ENCODE data around the gene SPPL2A. TPM values are rescaled to one million over a fixed set of nuclear protein-coding genes. Genes with fewer than 3 reads are reported as not detected.

Gene SPPL2A
- total RNA-seq, 2 experiments from 2014 or later, result 72.3 to 74.1 TPM

- Mint-ChIP-seq H3K36me3 (no peaks in the 10 kb centered on the region), H3K9me3 (no peaks in the 10 kb centered on the region), H3K4me3 (no peak overlapping the region), H3K27ac (no peak overlapping the region), H3K4me1 (peaks cover 2% of the 10 kb centered on the region), H3K27me3 (peaks cover 4% of the 10 kb centered on the region)
- POLR2A ChIA-PET, result interaction anchor here (0.6 kb wide), 1 partner anchor 71 kb away, joined by 3 read pairs; no protein-coding TSS in a partner anchor
- ATAC-seq (ENCODE audit: low read depth) (no peak), DNase-seq (no peak)
Observed at GRCh38 chr15:50790778-50791453, 25.4 kb upstream of the SPPL2A start.

DNA sequence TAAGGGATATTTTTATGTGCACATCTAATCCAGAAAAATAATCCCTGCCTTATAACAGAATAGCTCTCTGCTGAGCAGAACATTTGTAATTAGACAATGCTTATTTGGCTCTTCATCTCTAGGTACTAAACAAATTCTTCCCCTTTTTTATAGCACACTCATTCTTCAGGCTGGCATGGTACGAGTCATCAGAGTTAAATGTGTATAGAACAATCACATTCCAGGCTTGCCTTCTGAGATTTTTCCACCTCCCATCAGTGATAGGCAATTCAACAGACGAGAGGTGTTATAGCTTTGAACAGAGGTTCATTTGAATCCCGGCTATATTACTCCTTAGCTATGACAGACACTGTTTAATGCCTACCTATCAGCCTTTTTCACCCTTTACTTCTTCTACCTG, 21.4 kb upstream of the SPPL2A start:
- H3K4me1 Mint-ChIP-seq, result no peaks in the 10 kb centered on the region
- H3K9me3 Mint-ChIP-seq, result no peaks in the 10 kb centered on the region
- no peaks in the 10 kb centered on the region for H3K36me3 Mint-ChIP-seq
- DNase-seq (no peak), ATAC-seq (ENCODE audit: low read depth) (no peak)
- H3K27ac Mint-ChIP-seq, result no peak overlapping the region
- no peak overlapping the region for H3K4me3 Mint-ChIP-seq
- H3K27me3 Mint-ChIP-seq, result peaks cover 13% of the 10 kb centered on the region
- POLR2A ChIA-PET, result no interaction called here

GRCh38 chr15:50786438-50786837, 20.9 kb upstream of the SPPL2A start:
- H3K4me3 Mint-ChIP-seq, result no peak overlapping the region
- H3K4me1 Mint-ChIP-seq, result no peaks in the 10 kb centered on the region
- no peak overlapping the region for H3K27ac Mint-ChIP-seq
- ATAC-seq (ENCODE audit: low read depth), result no peak
- H3K9me3 Mint-ChIP-seq, result no peaks in the 10 kb centered on the region
- H3K27me3 Mint-ChIP-seq, result peaks cover 13% of the 10 kb centered on the region
- POLR2A ChIA-PET, result no interaction called here
- no peak for DNase-seq
- no peaks in the 10 kb centered on the region for H3K36me3 Mint-ChIP-seq

GRCh38 chr15:50783895-50784294, 18.4 kb upstream of the SPPL2A start:
- no peak for DNase-seq
- Mint-ChIP-seq H3K4me3 (no peak overlapping the region), H3K27ac (no peak overlapping the region), H3K27me3 (peaks cover 13% of the 10 kb centered on the region), H3K9me3 (no peaks in the 10 kb centered on the region), H3K36me3 (no peaks in the 10 kb centered on the region), H3K4me1 (no peaks in the 10 kb centered on the region)
- ATAC-seq (ENCODE audit: low read depth), result no peak
- POLR2A ChIA-PET, result no interaction called here

- peaks cover 13% of the 10 kb centered on the region for H3K27me3 Mint-ChIP-seq
- no peaks in the 10 kb centered on the region for H3K36me3 Mint-ChIP-seq
- ATAC-seq (ENCODE audit: low read depth), result no peak
- POLR2A ChIA-PET, result interaction anchor here (0.8 kb wide), 1 partner anchor 11 kb away, joined by 3 read pairs; no protein-coding TSS in a partner anchor
- no peaks in the 10 kb centered on the region for H3K9me3 Mint-ChIP-seq
- no peak overlapping the region for H3K4me3 Mint-ChIP-seq
- H3K27ac Mint-ChIP-seq, result no peak overlapping the region
- no peak for DNase-seq
- H3K4me1 Mint-ChIP-seq, result no peaks in the 10 kb centered on the region
Observed at GRCh38 chr15:50783411-50783810, 17.9 kb upstream of the SPPL2A start.

DNA sequence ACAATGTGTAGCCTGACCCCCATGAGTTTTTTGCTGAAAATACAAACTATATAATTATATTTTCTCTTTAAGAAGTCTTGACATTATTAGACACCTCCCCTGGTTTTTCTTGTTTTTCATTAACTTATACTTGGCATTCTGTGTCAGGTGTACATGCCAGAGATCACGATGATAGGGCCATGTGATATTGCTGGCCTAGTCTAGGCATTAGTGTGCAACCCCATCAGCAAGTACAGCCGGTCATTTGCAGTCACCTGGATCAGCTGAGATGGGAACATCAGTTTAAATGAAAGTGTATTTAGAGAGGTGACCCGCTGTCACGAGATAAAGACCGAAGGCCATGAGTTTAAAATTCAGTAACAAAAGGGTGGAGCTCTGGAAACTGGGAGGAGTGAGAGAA, 12.6 kb upstream of the SPPL2A start:
- H3K36me3 Mint-ChIP-seq, result no peaks in the 10 kb centered on the region
- H3K27me3 Mint-ChIP-seq, result peaks cover 3% of the 10 kb centered on the region
- ATAC-seq (ENCODE audit: low read depth), result no peak
- H3K4me1 Mint-ChIP-seq, result peaks cover 9% of the 10 kb centered on the region
- H3K9me3 Mint-ChIP-seq, result no peaks in the 10 kb centered on the region
- no peak overlapping the region for H3K4me3 Mint-ChIP-seq
- POLR2A ChIA-PET, result no interaction called here
- no peak for DNase-seq
- no peak overlapping the region for H3K27ac Mint-ChIP-seq

- Mint-ChIP-seq H3K27ac (no peak overlapping the region), H3K4me3 (no peak overlapping the region), H3K27me3 (no peaks in the 10 kb centered on the region), H3K4me1 (peaks cover 9% of the 10 kb centered on the region), H3K36me3 (no peaks in the 10 kb centered on the region), H3K9me3 (no peaks in the 10 kb centered on the region)
- no peak for DNase-seq
- POLR2A ChIA-PET, result no interaction called here
- no peak for ATAC-seq (ENCODE audit: low read depth)
Observed at GRCh38 chr15:50777042-50777441, 11.5 kb upstream of the SPPL2A start.

- H3K27ac Mint-ChIP-seq, result peak overlapping the region; percentile 62
- no peak for DNase-seq
- POLR2A ChIA-PET, result interaction anchor here (0.6 to 2.6 kb wide), 3 partner anchors 9 to 127 kb away, joined by 3 to 15 read pairs (median 3); partner anchors contain the start of genes SPPL2A and TRPM7
- no peak overlapping the region for H3K4me3 Mint-ChIP-seq
- no peaks in the 10 kb centered on the region for H3K9me3 Mint-ChIP-seq
- ATAC-seq (ENCODE audit: low read depth), result peak; percentile 72
- H3K4me1 Mint-ChIP-seq, result peaks cover 9% of the 10 kb centered on the region
- H3K27me3 Mint-ChIP-seq, result no peaks in the 10 kb centered on the region
- no peaks in the 10 kb centered on the region for H3K36me3 Mint-ChIP-seq
Observed at GRCh38 chr15:50774450-50774849, 8.9 kb upstream of the SPPL2A start.

DNA sequence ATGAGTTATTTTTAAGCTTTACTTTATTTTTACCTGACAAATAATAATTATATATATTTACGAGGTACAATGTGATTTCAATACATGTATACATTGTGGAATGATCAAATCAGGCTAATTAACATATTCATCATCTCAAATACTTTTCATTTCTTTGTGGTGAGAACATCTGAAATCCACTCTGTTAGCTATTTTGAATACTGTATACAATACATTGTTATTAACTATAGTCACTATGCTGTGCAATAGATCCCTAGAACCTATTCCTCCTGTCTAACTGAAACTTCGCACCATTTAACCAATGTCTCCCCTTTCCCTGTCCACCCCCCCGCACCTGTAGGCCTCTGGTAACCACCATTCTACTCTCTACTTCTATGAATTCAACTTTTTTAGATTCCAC, 7.9 kb upstream of the SPPL2A start:
- POLR2A ChIA-PET, result interaction anchor here (2.6 kb wide), 1 partner anchor 8 kb away, joined by 15 read pairs; the partner anchor contains the start of gene SPPL2A
- ATAC-seq (ENCODE audit: low read depth), result no peak
- Mint-ChIP-seq H3K4me3 (no peak overlapping the region), H3K27ac (no peak overlapping the region), H3K27me3 (no peaks in the 10 kb centered on the region), H3K4me1 (peaks cover 9% of the 10 kb centered on the region), H3K9me3 (no peaks in the 10 kb centered on the region), H3K36me3 (no peaks in the 10 kb centered on the region)
- no peak for DNase-seq

GRCh38 chr15:50767332-50767861, 1.9 kb upstream of the SPPL2A start:
- POLR2A ChIA-PET, result no interaction called here
- Mint-ChIP-seq H3K36me3 (peaks cover 6% of the 10 kb centered on the region), H3K4me3 (no peak overlapping the region), H3K27ac (no peak overlapping the region), H3K4me1 (peaks cover 24% of the 10 kb centered on the region), H3K27me3 (peaks cover 2% of the 10 kb centered on the region), H3K9me3 (no peaks in the 10 kb centered on the region)
- DNase-seq (no peak), ATAC-seq (ENCODE audit: low read depth) (no peak)

- Mint-ChIP-seq H3K27ac (peak overlapping the region; percentile 96), H3K4me1 (peaks cover 34% of the 10 kb centered on the region), H3K27me3 (peaks cover 2% of the 10 kb centered on the region), H3K9me3 (no peaks in the 10 kb centered on the region), H3K4me3 (peak overlapping the region; percentile 97), H3K36me3 (peaks cover 11% of the 10 kb centered on the region)
- POLR2A ChIA-PET, result interaction anchor here (0.6 to 2.8 kb wide), 20 partner anchors 10 to 1954 kb away, joined by 3 to 17 read pairs (median 6); partner anchors contain the start of genes CEP152, GABPB1, LYSMD2 and TRPM7
- ATAC-seq (ENCODE audit: low read depth) (peak; percentile 3), DNase-seq (no peak)
Observed at GRCh38 chr15:50764461-50765194, 878 bp downstream of the SPPL2A start.

GRCh38 chr15:50758712-50759205, 6.7 kb downstream of the SPPL2A start:
- no peak overlapping the region for H3K27ac Mint-ChIP-seq
- DNase-seq (no peak), ATAC-seq (ENCODE audit: low read depth) (no peak)
- POLR2A ChIA-PET, result no interaction called here
- H3K4me1 Mint-ChIP-seq, result peaks cover 26% of the 10 kb centered on the region
- H3K27me3 Mint-ChIP-seq, result no peaks in the 10 kb centered on the region
- H3K36me3 Mint-ChIP-seq, result peaks cover 18% of the 10 kb centered on the region
- no peaks in the 10 kb centered on the region for H3K9me3 Mint-ChIP-seq
- H3K4me3 Mint-ChIP-seq, result no peak overlapping the region

GRCh38 chr15:50753463-50753862, 12.0 kb downstream of the SPPL2A start:
- ATAC-seq (ENCODE audit: low read depth) (no peak), DNase-seq (no peak)
- no peaks in the 10 kb centered on the region for H3K27me3 Mint-ChIP-seq
- H3K4me1 Mint-ChIP-seq, result peaks cover 13% of the 10 kb centered on the region
- POLR2A ChIA-PET, result interaction anchor here (1.3 kb wide), 1 partner anchor 12 kb away, joined by 5 read pairs; the partner anchor contains the start of gene SPPL2A
- H3K36me3 Mint-ChIP-seq, result peaks cover 10% of the 10 kb centered on the region
- H3K27ac Mint-ChIP-seq, result no peak overlapping the region
- H3K4me3 Mint-ChIP-seq, result no peak overlapping the region
- no peaks in the 10 kb centered on the region for H3K9me3 Mint-ChIP-seq

Measured in activated naive CD8-positive, alpha-beta T cell treated with anti-CD3 and anti-CD28 coated beads, Interleukin-2, amount 10 ng/mL, durations not matched to agents 7 days and 5 days (primary cell).